ENCODE data around the gene TMEM238.

DNA sequence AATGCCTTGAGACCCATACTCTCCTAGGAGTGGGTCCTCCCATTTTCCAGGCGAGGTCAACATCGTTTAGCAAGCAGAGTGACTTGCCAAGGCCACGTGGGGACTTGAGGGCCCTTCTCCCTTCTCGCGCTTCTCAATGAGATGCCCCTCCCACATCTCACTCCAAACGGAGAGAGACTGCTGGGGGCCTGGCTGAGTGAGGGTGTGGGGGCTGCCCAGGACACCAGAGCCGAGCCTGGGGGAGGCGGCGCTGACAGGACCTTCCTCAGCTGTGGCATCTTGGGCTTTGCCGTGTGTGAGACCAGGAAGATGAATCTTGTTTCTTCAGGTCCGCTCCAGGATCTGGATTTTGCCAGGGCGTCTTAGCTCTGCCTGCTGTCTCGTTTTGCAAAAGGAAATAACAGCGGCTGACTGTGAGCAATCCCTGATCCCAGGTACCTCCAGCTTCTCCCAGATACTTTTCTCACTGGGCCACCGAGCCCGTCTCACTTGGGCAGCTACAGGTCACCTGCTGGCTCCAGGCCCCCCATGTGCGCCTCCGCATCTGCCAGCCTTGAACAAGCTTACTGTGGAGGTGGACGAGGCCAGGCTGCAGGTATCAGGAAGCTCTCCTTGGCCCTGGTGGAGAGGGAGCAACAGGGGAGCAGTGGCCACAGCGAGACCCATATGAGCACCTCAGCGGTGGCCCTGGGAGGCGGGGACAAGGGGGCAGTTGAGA lies 35.6 kb downstream of the TMEM238 start:
- TF ChIP-seq, protein P1, sequence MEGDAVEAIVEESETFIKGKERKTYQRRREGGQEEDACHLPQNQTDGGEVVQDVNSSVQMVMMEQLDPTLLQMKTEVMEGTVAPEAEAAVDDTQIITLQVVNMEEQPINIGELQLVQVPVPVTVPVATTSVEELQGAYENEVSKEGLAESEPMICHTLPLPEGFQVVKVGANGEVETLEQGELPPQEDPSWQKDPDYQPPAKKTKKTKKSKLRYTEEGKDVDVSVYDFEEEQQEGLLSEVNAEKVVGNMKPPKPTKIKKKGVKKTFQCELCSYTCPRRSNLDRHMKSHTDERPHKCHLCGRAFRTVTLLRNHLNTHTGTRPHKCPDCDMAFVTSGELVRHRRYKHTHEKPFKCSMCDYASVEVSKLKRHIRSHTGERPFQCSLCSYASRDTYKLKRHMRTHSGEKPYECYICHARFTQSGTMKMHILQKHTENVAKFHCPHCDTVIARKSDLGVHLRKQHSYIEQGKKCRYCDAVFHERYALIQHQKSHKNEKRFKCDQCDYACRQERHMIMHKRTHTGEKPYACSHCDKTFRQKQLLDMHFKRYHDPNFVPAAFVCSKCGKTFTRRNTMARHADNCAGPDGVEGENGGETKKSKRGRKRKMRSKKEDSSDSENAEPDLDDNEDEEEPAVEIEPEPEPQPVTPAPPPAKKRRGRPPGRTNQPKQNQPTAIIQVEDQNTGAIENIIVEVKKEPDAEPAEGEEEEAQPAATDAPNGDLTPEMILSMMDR (conservative IDR thresholded peaks at IDR 0.05 in 1 of 2, IDR thresholded peaks at IDR 0.05 in 1 of 2; ENCODE audit: low read depth in 1 of 2, low read length in 2 of 2), result no peak
- TF ChIP-seq EZH2 (IDR thresholded peaks at IDR 0.05; ENCODE audit: low read length, missing control alignments), result no peak
